Skin epidermis (tissue), 12 donors: ENCODE data around the gene TXNL1.
"Not testable (repeated sequence)": the region's sequence is repeated elsewhere in the genome, so short reads cannot be mapped to it uniquely, and the experiment has no call there.

ENCODE experiments used
- H3K27ac ChIP-seq, 21 experiments: fragments of 200-600 bp; sonication (generic) in 11 of 21; one replicate each; pipeline ENCODE4 v1.5.0; 2020; ENCODE audit warnings: mild to moderate bottlenecking in 3 of 21, inconsistent platforms in 2 of 21, moderate library complexity in 2 of 21
- H3K4me3 ChIP-seq, 7 experiments: fragments of 200-600 bp; sonication (generic) in 2 of 7; one replicate each; pipeline ENCODE4 v1.5.0; 2020; ENCODE audit warnings: inconsistent platforms in 2 of 7, mild to moderate bottlenecking in 2 of 7, moderate library complexity in 1 of 7

The TXNL1 gene

DNA sequence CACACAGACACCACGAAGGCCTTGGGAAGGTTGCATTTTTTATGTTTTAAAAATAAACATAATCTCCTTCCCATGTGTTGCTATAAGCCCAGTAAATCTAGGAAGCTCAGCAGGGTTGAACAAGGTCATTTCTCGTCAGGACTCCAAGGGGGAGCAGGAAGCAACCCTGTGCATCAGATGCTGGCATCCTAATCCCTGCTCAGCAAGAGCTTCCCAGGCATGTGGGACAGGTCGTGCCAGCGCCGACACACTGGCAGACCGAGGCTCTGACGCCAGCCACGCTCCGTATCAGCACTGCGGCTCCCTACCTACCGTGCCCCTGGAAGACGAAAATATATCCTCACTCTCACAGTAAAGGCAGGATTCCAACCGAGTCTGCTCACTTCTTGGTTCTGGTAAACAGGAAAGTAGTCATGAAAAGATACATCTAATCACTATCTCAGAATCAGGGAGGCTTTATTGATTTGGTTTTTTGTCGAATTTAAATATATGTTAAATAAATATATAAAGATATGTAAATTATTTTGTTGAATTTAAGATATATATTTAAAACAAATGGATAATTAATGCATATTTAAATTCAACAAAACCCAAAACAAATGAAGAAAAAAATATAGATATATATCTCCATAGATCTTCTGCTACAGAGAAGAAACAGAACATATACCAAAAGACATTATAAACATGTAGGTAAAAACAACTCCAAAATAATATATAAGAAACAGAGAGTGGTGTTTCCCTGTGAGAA, 61.4 kb downstream of the TXNL1 start:
- H3K27ac ChIP-seq = peak overlapping the region in 1 of 21 experiments; percentile 20
- no peak overlapping the region for H3K4me3 ChIP-seq

DNA sequence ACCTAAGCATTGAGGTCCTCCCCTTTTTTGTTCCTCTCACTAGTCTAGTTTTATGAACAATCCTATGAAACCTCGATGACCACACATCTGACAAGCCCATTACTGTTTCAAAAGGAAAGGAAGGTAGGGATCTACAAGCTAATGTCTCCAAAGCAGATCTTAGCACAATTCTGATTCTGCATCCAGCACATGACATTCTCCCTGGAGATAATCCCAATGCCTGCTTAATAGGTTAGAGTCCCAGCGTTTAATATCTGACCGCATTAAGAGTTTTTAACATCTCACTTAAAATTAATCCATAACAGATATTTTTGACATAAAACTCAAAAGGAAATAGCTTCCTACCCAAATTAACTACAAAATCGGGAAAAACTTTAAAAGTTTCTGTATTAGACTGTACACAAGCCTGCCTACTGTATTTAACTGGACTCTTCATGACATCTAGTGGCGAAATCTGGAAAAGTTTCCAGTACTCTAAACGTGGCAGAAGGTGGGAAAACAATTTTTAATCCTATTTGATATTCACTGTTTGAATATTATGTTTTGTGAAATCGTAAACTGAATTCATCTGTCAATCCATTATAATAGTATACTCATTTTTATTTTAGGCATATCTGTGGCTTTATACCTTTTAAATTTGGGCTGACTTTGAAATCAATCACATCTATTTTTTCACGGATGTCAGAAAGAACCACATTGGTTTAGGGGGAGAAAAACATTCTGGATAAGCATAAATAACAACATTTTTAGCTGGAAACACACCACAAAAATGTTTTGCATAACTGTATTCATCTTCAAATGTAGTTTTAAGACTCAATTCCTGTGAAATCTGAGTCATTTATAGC, 62.4 kb downstream of the TXNL1 start:
- no peak overlapping the region for H3K4me3 ChIP-seq
- peak overlapping the region in 5 of 21 experiments; percentile 21 to 50 (median 31) for H3K27ac ChIP-seq

DNA sequence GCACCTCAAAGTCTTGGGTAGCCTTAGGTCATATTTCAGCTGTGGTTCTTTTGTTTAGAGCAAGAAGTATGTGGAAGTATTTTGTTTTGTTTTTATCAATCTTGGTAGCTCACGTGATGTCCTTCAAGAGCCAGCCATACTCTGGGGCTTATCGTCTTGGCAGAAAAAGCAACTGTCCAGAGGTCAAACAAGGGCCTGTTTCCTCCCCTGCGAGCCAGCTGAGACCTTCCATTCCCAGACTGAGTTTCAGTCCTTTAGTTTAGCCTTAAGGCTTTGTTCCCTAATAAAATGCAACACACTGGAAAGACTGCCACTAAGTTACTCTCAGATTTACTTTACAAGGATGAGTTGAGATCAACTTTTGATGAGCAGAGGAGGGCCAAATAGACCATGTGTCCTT, 63.5 kb downstream of the TXNL1 start:
- no peak overlapping the region for H3K4me3 ChIP-seq
- H3K27ac ChIP-seq = peak overlapping the region in 4 of 21 experiments; percentile 19 to 59 (median 48)

DNA sequence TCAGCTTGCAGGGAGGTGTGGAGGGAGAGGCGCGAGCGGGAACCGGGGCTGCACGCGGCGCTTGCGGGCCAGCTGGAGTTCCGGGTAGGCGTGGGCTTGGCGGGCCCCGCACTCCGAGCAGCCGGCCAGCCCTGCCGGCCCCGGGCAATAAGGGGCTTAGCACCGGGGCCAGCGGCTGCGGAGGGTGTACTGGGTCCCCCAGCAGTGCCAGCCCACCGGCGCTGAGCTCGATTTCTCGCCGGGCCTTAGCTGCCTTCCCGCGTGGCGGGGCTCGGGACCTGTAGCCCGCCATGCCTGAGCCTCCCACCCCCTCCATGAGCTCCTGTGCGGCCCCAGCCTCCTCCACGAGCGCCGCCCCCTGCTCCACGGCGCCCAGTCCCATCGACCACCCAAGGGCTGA, 66.1 kb downstream of the TXNL1 start:
- H3K4me3 ChIP-seq, H3K27ac ChIP-seq: not testable (repeated sequence)

DNA sequence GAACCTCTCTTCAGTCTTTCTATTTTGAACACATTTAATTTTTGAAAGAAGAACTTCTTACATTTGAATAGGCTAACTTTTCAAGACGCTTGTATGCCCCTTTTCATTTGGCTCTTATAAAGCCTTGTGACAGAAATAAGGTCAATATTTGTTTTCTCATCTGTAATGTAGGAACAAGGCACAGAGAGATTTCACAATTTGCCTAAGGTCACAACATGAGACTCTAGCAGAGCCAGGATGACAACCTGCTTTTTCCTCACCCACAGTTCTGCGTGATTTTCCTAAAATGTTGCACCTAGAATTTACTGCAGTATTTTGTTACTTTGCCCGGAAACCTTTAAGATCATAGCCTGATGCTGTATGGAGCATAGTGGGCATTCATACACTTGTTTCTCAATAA, 67.4 kb downstream of the TXNL1 start:
- no peak overlapping the region for H3K4me3 ChIP-seq
- H3K27ac ChIP-seq = peak overlapping the region in 3 of 21 experiments; percentile 39 to 63 (median 50)

DNA sequence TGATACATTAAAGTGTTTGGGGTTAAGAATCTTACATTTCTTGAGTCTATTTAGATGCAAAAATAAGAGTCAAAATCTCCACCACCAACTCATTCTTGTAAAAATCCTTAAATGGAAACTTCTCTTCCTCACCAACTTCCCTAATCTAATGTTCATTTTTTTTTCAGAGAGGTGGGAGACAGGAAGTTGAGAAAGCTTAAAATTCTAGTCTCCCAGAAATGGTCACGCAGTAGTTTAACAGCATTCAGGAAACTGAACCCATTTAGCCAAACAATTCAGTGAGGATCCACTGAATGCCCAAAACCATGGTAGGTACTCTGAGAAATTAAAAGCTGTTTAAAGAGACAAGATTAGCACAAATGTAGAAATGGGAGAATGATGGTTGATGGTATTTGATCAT, 69.0 kb downstream of the TXNL1 start:
- no peak overlapping the region for H3K4me3 ChIP-seq
- peak overlapping the region in 4 of 21 experiments; percentile 39 to 63 (median 45) for H3K27ac ChIP-seq

DNA sequence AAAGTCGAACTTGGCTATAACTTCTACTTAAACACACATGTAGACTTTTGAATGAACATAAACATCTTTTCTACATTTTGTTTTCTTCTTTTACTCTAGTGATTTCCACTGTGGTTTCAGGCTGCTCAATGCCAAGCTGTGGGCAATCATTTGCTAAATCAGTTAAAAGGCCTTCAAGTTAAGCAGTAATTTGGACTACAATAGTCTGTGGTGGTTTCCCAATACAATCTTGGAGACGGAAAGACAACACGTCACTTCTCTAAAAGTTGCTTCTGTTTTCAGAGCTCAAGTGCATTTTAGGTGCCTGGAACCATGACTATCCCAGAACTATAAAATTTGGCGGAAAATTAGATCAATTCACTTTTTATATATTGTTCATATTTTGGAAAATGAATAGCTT, 69.4 kb downstream of the TXNL1 start:
- Histone ChIP-seq H3K27ac (peak overlapping the region in 4 of 21 experiments; percentile 39 to 63 (median 45)), H3K4me3 (no peak overlapping the region)

DNA sequence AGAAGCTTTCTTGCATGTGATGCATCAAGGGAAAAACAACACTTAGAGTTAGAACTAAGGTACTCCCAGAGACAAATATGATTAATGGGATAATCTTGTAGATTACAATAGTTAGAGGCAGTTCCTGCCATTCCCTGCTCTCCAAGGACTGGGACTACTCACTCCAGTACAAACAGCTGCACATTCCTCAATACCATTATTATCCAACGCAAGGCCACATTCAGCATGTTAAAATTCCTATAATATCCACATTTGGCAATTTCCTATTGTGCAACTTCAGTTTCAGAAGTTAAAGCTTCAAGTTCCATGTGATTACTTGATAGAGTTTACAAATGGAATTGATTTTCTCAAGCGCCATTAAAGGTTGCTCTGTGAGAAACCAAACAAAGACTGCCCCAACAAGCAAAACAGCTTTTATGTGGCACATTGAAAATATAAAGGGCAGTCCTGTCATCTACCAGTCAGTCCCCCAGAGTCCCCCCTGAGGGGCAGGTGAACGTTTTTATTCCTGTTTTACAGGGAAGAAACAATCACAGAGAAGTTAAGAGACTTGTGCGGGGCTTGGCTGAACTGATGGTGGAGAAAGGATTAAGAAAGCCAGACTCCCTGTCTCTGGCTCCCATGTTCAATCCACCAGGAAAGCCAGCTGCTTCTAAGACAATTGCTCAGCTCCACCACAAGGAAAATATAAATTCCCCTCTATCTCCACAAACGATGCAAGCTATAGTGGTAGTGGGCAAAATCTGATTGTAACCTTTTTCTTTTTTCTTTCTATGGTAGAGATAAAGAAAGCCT, 72.6 kb downstream of the TXNL1 start:
- H3K27ac ChIP-seq = peak overlapping the region in 13 of 21 experiments; percentile 4 to 86 (median 60)
- H3K4me3 ChIP-seq = no peak overlapping the region

DNA sequence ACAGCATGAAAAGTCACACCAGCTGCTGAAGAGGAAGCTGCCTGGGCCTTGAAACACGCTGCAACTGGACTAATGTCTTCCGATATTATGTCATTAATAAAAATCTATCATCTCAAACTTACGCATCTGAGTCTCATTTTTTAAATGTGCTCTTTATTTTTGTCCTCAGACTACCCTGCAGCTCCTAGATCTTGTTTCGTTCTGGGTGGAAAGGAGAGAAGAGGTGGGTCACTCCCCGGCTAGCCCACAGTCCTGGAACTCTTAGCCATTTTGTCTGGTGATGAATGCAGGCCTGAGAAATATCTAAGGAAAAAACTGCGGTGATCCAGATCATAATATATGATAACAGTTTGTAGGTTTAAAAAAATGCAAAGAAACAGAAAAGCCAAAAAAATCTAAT, 73.3 kb downstream of the TXNL1 start:
- Histone ChIP-seq H3K4me3 (no peak overlapping the region), H3K27ac (peak overlapping the region in 7 of 21 experiments; percentile 5 to 74 (median 54))

DNA sequence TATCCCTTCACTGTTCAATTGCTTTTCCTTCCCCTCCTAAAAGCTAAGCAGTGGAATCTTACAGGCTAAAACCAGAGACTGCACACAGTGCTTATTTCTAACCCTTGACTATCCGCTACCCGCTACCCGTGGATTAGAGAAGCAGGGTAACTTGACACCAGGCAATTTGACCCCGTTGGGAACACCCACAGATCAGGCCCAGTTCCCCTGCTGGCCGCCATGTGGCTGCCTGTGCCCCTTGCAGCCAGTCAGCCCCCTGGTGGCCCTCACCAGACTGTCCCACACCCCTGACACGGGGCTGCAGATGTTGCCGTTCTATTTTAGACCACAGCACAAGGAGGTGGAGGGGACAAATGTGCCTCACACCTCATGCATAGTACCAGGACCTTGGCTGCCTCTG, 74.8 kb downstream of the TXNL1 start:
- Histone ChIP-seq H3K4me3 (no peak overlapping the region), H3K27ac (peak overlapping the region in 1 of 21 experiments; percentile 74)

DNA sequence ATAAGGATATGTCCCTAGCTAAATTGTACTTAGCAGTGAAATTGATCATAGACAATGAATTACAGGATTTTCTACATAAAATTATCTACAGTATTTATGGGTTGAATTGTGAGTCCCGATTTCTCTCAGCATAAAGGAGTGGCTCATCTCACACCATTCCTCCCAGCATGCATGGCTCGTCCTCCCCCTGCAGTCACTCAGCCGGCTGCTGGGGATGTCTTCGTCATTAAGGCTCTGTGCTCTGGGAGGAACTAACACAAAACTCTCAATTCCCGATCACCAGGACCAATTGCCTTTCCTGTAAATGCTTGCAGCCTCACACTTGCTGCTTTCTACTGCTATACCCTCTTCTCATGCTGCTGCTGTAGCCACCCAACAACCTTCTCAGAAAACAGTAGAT, 75.9 kb downstream of the TXNL1 start:
- H3K4me3 ChIP-seq = no peak overlapping the region

DNA sequence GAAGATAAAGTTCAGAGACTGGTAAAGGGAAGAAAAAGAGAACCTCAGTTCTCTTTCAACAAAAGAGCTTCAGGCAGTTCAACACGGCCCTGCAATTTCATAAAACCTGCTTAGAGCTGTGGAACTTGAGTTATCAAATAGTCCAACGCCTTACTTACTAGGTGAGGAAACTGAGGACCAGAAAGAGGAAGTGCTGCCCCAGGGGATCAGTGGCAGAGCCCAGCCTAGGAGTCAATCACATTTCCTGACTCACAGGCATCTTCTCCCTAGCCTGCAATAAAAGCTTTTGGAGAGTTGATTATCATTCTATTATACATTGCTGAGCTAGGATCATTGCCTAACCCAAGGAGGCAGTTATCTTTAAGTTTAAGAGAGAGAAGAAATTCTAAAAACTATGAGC, 77.4 kb downstream of the TXNL1 start:
- no peak overlapping the region for H3K27ac ChIP-seq
- H3K4me3 ChIP-seq = no peak overlapping the region

More for the DNA sequence above, 75.9 kb downstream of the TXNL1 start:
- H3K27ac ChIP-seq = no peak overlapping the region

DNA sequence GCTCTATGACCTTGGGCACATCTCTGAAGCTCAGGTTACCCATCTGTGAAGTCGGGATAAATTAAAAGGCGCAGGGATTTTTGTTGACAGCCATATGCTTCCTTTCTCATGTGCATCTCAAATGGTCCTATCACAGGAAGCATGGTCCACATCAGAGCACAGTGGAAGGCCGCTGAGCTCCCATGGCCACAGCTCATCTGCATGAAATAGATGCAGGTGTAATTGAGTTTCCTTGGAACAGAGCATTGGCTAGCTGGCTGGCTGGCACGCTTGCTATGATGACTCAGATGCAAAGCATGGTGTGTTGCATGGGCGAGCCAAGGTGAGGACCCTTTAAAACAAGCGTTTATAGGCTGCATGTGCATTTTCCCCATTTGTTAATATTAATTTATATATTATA, 79.3 kb downstream of the TXNL1 start:
- Histone ChIP-seq H3K4me3 (no peak overlapping the region), H3K27ac (no peak overlapping the region)

DNA sequence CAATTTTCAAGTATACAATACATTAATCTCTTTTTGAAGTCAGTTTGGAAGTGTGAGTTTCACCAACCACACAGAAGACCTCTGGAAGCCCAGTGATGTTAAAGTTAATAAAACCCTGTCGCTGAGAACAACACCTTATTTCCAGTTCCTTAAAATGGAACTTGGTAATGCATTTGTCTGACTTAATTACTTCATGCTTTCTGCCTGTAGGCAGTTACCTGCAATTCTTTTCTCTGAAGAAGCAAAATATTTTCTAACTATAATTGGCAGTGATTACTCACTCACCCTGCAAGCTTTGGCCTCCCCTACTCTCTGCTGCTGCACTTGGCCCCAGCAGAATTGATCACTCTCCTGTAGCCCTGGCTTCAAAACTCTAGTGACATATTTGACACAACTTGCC, 81.5 kb downstream of the TXNL1 start:
- Histone ChIP-seq H3K27ac (no peak overlapping the region), H3K4me3 (no peak overlapping the region)

DNA sequence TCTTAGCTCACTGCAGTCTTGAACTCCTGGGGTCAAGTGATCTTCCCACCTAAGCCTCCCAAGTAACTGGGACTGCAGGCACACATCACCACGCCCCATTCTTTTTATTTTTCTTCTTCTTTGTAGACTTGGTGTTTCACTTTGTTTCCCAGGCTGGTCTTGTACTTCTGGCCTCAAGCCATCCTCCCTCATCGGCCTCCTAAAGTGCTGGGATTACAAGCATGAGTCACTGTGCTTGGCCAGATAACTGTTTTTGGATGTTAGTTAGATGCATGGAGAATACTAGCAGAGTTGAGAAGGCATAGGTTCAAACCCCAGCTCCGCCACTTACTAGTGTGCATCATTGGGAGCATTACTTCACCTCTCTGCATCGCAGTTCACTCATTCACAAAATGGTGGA, 88.3 kb downstream of the TXNL1 start:
- no peak overlapping the region for H3K4me3 ChIP-seq

More for the DNA sequence above, 88.3 kb downstream of the TXNL1 start:
- H3K27ac ChIP-seq = no peak overlapping the region
